Superior temporal gyrus (tissue), 1 donor: Measurements from ENCODE around the gene CLEC16A.

Experiments
- DNase-seq: peaks from one replicate; pipeline ENCODE4 v3.0.0-alpha.2; 2016; ENCODE audit errors: extremely low spot score

The CLEC16A gene

GRCh38 chr16:11139326-11140097 lies 195.1 kb downstream of the CLEC16A start:
- DNase-seq: no peak

GRCh38 chr16:11140098-11140375 lies 195.7 kb downstream of the CLEC16A start:
- no peak for DNase-seq

GRCh38 chr16:11140466-11140865 lies 196.1 kb downstream of the CLEC16A start:
- DNase-seq: no peak

- no peak for DNase-seq
Observed at GRCh38 chr16:11140867-11141266, 196.5 kb downstream of the CLEC16A start.

- DNase-seq: no peak
Observed at GRCh38 chr16:11141409-11142260, 197.3 kb downstream of the CLEC16A start.

- DNase-seq: no peak
Observed at GRCh38 chr16:11142261-11142630, 197.9 kb downstream of the CLEC16A start.

- DNase-seq: no peak
Observed at GRCh38 chr16:11142951-11143350, 198.6 kb downstream of the CLEC16A start.

GRCh38 chr16:11143372-11144035 lies 199.1 kb downstream of the CLEC16A start:
- DNase-seq: no peak

GRCh38 chr16:11144122-11144521 lies 199.8 kb downstream of the CLEC16A start:
- DNase-seq: no peak

GRCh38 chr16:11145173-11145818 lies 200.9 kb downstream of the CLEC16A start:
- DNase-seq: no peak

GRCh38 chr16:11145819-11146211 lies 201.5 kb downstream of the CLEC16A start:
- DNase-seq: no peak

GRCh38 chr16:11147033-11147753 lies 202.8 kb downstream of the CLEC16A start:
- DNase-seq: no peak

- DNase-seq: no peak
Observed at GRCh38 chr16:11147754-11148444, 203.5 kb downstream of the CLEC16A start.

- DNase-seq: no peak
Observed at GRCh38 chr16:11149011-11149616, 204.8 kb downstream of the CLEC16A start.

GRCh38 chr16:11150190-11150589 lies 205.8 kb downstream of the CLEC16A start:
- no peak for DNase-seq

- DNase-seq: no peak
Observed at GRCh38 chr16:11151156-11151884, 207.0 kb downstream of the CLEC16A start.

GRCh38 chr16:11151885-11152629 lies 207.7 kb downstream of the CLEC16A start:
- peak; percentile 18 for DNase-seq

GRCh38 chr16:11152677-11153331 lies 208.4 kb downstream of the CLEC16A start:
- DNase-seq: no peak
